ENCODE data around the gene FUT9.

The FUT9 gene

GRCh38 chr6:96016334-96017069 is 728 bp downstream of the FUT9 start:
- ATAC-seq (replicated peaks; ENCODE audit: extremely low read depth, poor library complexity, severe bottlenecking) (no peak), DNase-seq (ENCODE audit: low spot score in 2 of 2) (no peak)
- no peak overlapping the region for H3K27ac Mint-ChIP-seq (ENCODE audit: low read depth)
- H3K27me3 Mint-ChIP-seq = peaks cover 35% of the 10 kb centered on the region
- H3K36me3 Mint-ChIP-seq (ENCODE audit: insufficient read depth) = no peaks in the 10 kb centered on the region
- H3K4me1 Mint-ChIP-seq = no peaks in the 10 kb centered on the region
- H3K9me3 Mint-ChIP-seq = no peaks in the 10 kb centered on the region
- H3K4me3 Mint-ChIP-seq = no peak overlapping the region

GRCh38 chr6:96017070-96017359 is 1.2 kb downstream of the FUT9 start:
- Mint-ChIP-seq H3K9me3 (no peaks in the 10 kb centered on the region), H3K36me3 (ENCODE audit: insufficient read depth) (no peaks in the 10 kb centered on the region), H3K4me3 (no peak overlapping the region), H3K27ac (ENCODE audit: low read depth) (no peak overlapping the region), H3K4me1 (no peaks in the 10 kb centered on the region), H3K27me3 (peaks cover 35% of the 10 kb centered on the region)
- ATAC-seq (replicated peaks; ENCODE audit: extremely low read depth, poor library complexity, severe bottlenecking) (no peak), DNase-seq (ENCODE audit: low spot score in 2 of 2) (no peak)

GRCh38 chr6:96022225-96022624 is 6.5 kb downstream of the FUT9 start:
- no peak for ATAC-seq (replicated peaks; ENCODE audit: extremely low read depth, poor library complexity, severe bottlenecking)
- H3K4me1 Mint-ChIP-seq = no peaks in the 10 kb centered on the region
- no peak overlapping the region for H3K27ac Mint-ChIP-seq (ENCODE audit: low read depth)
- no peaks in the 10 kb centered on the region for H3K9me3 Mint-ChIP-seq
- DNase-seq (ENCODE audit: low spot score in 2 of 2) = no peak
- H3K27me3 Mint-ChIP-seq = peaks cover 5% of the 10 kb centered on the region
- no peaks in the 10 kb centered on the region for H3K36me3 Mint-ChIP-seq (ENCODE audit: insufficient read depth)
- no peak overlapping the region for H3K4me3 Mint-ChIP-seq

GRCh38 chr6:96032661-96033060 is 16.9 kb downstream of the FUT9 start:
- Mint-ChIP-seq H3K36me3 (ENCODE audit: insufficient read depth) (no peaks in the 10 kb centered on the region), H3K4me3 (no peak overlapping the region), H3K27ac (ENCODE audit: low read depth) (no peak overlapping the region), H3K4me1 (no peaks in the 10 kb centered on the region), H3K27me3 (no peaks in the 10 kb centered on the region), H3K9me3 (no peaks in the 10 kb centered on the region)
- DNase-seq (ENCODE audit: low spot score in 2 of 2) = no peak
- no peak for ATAC-seq (replicated peaks; ENCODE audit: extremely low read depth, poor library complexity, severe bottlenecking)

GRCh38 chr6:96051555-96051954 is 35.8 kb downstream of the FUT9 start:
- no peaks in the 10 kb centered on the region for H3K27me3 Mint-ChIP-seq
- H3K4me3 Mint-ChIP-seq = no peak overlapping the region
- no peaks in the 10 kb centered on the region for H3K36me3 Mint-ChIP-seq (ENCODE audit: insufficient read depth)
- ATAC-seq (replicated peaks; ENCODE audit: extremely low read depth, poor library complexity, severe bottlenecking) (no peak), DNase-seq (ENCODE audit: low spot score in 2 of 2) (no peak)
- no peaks in the 10 kb centered on the region for H3K4me1 Mint-ChIP-seq
- no peak overlapping the region for H3K27ac Mint-ChIP-seq (ENCODE audit: low read depth)
- H3K9me3 Mint-ChIP-seq = no peaks in the 10 kb centered on the region

GRCh38 chr6:96058082-96058481 is 42.3 kb downstream of the FUT9 start:
- Mint-ChIP-seq H3K27me3 (no peaks in the 10 kb centered on the region), H3K4me1 (no peaks in the 10 kb centered on the region), H3K9me3 (peaks cover 2% of the 10 kb centered on the region), H3K4me3 (no peak overlapping the region), H3K27ac (ENCODE audit: low read depth) (no peak overlapping the region), H3K36me3 (ENCODE audit: insufficient read depth) (no peaks in the 10 kb centered on the region)
- no peak for ATAC-seq (replicated peaks; ENCODE audit: extremely low read depth, poor library complexity, severe bottlenecking)
- no peak for DNase-seq (ENCODE audit: low spot score in 2 of 2)

- DNase-seq (ENCODE audit: low spot score in 2 of 2) (no peak), ATAC-seq (replicated peaks; ENCODE audit: extremely low read depth, poor library complexity, severe bottlenecking) (no peak)
- Mint-ChIP-seq H3K36me3 (ENCODE audit: insufficient read depth) (no peaks in the 10 kb centered on the region), H3K9me3 (peaks cover 7% of the 10 kb centered on the region), H3K4me1 (no peaks in the 10 kb centered on the region), H3K27me3 (no peaks in the 10 kb centered on the region), H3K4me3 (no peak overlapping the region), H3K27ac (ENCODE audit: low read depth) (no peak overlapping the region)
These were observed 43.8 kb downstream of the FUT9 start for GRCh38 chr6:96059586-96059985.

- no peaks in the 10 kb centered on the region for H3K4me1 Mint-ChIP-seq
- peaks cover 7% of the 10 kb centered on the region for H3K9me3 Mint-ChIP-seq
- no peaks in the 10 kb centered on the region for H3K36me3 Mint-ChIP-seq (ENCODE audit: insufficient read depth)
- DNase-seq (ENCODE audit: low spot score in 2 of 2) = no peak
- H3K4me3 Mint-ChIP-seq = no peak overlapping the region
- no peaks in the 10 kb centered on the region for H3K27me3 Mint-ChIP-seq
- no peak for ATAC-seq (replicated peaks; ENCODE audit: extremely low read depth, poor library complexity, severe bottlenecking)
- H3K27ac Mint-ChIP-seq (ENCODE audit: low read depth) = no peak overlapping the region
These were observed 44.5 kb downstream of the FUT9 start for GRCh38 chr6:96060249-96060648.

GRCh38 chr6:96065213-96065612 is 49.4 kb downstream of the FUT9 start:
- H3K27me3 Mint-ChIP-seq = no peaks in the 10 kb centered on the region
- no peaks in the 10 kb centered on the region for H3K36me3 Mint-ChIP-seq (ENCODE audit: insufficient read depth)
- peaks cover 7% of the 10 kb centered on the region for H3K9me3 Mint-ChIP-seq
- DNase-seq (ENCODE audit: low spot score in 2 of 2) = no peak
- H3K4me3 Mint-ChIP-seq = no peak overlapping the region
- no peak for ATAC-seq (replicated peaks; ENCODE audit: extremely low read depth, poor library complexity, severe bottlenecking)
- no peak overlapping the region for H3K27ac Mint-ChIP-seq (ENCODE audit: low read depth)
- no peaks in the 10 kb centered on the region for H3K4me1 Mint-ChIP-seq

GRCh38 chr6:96066376-96066775 is 50.6 kb downstream of the FUT9 start:
- H3K9me3 Mint-ChIP-seq = peaks cover 7% of the 10 kb centered on the region
- no peak for DNase-seq (ENCODE audit: low spot score in 2 of 2)
- no peak overlapping the region for H3K4me3 Mint-ChIP-seq
- no peaks in the 10 kb centered on the region for H3K27me3 Mint-ChIP-seq
- no peak for ATAC-seq (replicated peaks; ENCODE audit: extremely low read depth, poor library complexity, severe bottlenecking)
- H3K36me3 Mint-ChIP-seq (ENCODE audit: insufficient read depth) = no peaks in the 10 kb centered on the region
- H3K27ac Mint-ChIP-seq (ENCODE audit: low read depth) = no peak overlapping the region
- H3K4me1 Mint-ChIP-seq = no peaks in the 10 kb centered on the region

GRCh38 chr6:96073555-96073954 is 57.8 kb downstream of the FUT9 start:
- H3K4me1 Mint-ChIP-seq = no peaks in the 10 kb centered on the region
- no peaks in the 10 kb centered on the region for H3K27me3 Mint-ChIP-seq
- H3K9me3 Mint-ChIP-seq = no peaks in the 10 kb centered on the region

GRCh38 chr6:96074006-96074405 is 58.2 kb downstream of the FUT9 start:
- Mint-ChIP-seq H3K36me3 (ENCODE audit: insufficient read depth) (no peaks in the 10 kb centered on the region), H3K9me3 (no peaks in the 10 kb centered on the region), H3K27me3 (no peaks in the 10 kb centered on the region)

More at GRCh38 chr6:96073555-96073954, 57.8 kb downstream of the FUT9 start:
- Mint-ChIP-seq H3K27ac (ENCODE audit: low read depth) (no peak overlapping the region), H3K36me3 (ENCODE audit: insufficient read depth) (no peaks in the 10 kb centered on the region), H3K4me3 (no peak overlapping the region)
- ATAC-seq (replicated peaks; ENCODE audit: extremely low read depth, poor library complexity, severe bottlenecking) = no peak
- no peak for DNase-seq (ENCODE audit: low spot score in 2 of 2)

GRCh38 chr6:96075826-96076225 is 60.1 kb downstream of the FUT9 start:
- no peaks in the 10 kb centered on the region for H3K27me3 Mint-ChIP-seq
- H3K36me3 Mint-ChIP-seq (ENCODE audit: insufficient read depth) = no peaks in the 10 kb centered on the region
- H3K9me3 Mint-ChIP-seq = no peaks in the 10 kb centered on the region
- DNase-seq (ENCODE audit: low spot score in 2 of 2) = no peak
- no peak overlapping the region for H3K4me3 Mint-ChIP-seq
- no peak for ATAC-seq (replicated peaks; ENCODE audit: extremely low read depth, poor library complexity, severe bottlenecking)
- no peaks in the 10 kb centered on the region for H3K4me1 Mint-ChIP-seq
- no peak overlapping the region for H3K27ac Mint-ChIP-seq (ENCODE audit: low read depth)

More at GRCh38 chr6:96074006-96074405, 58.2 kb downstream of the FUT9 start:
- DNase-seq (ENCODE audit: low spot score in 2 of 2) (no peak), ATAC-seq (replicated peaks; ENCODE audit: extremely low read depth, poor library complexity, severe bottlenecking) (no peak)
- no peak overlapping the region for H3K4me3 Mint-ChIP-seq
- no peaks in the 10 kb centered on the region for H3K4me1 Mint-ChIP-seq
- H3K27ac Mint-ChIP-seq (ENCODE audit: low read depth) = no peak overlapping the region

Measured in central memory CD8-positive, alpha-beta T cell (primary cell).